Measurements from ENCODE around the gene ADGRE3.
"Not testable (repeated sequence)": the region's sequence is repeated elsewhere in the genome, so short reads cannot be mapped to it uniquely, and the experiment has no call there.

Gene ADGRE3

DNA sequence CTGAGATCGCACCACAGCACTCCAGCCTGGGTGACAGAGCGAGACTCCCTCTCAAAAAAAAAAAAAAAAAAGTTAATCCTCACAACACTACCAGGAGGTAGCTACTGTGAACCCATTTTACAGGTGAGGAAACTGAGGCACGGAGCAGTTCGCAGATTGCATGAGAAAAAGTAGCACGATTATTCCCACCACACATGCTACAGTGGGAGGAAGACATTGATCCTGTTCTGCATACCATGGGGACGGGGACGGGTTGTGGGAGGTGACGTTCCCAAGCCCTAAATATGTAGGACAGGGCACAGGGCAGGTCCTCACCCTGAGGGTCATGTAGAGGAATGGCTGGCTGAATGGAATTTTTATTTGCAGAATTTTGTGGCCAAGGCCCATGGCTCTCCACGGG lies 68.0 kb downstream of the ADGRE3 start:
- no peak overlapping the region for H3K4me3 ChIP-seq (ENCODE audit: control insufficient read depth, low read depth, low read length)
- TF ChIP-seq, protein P1, sequence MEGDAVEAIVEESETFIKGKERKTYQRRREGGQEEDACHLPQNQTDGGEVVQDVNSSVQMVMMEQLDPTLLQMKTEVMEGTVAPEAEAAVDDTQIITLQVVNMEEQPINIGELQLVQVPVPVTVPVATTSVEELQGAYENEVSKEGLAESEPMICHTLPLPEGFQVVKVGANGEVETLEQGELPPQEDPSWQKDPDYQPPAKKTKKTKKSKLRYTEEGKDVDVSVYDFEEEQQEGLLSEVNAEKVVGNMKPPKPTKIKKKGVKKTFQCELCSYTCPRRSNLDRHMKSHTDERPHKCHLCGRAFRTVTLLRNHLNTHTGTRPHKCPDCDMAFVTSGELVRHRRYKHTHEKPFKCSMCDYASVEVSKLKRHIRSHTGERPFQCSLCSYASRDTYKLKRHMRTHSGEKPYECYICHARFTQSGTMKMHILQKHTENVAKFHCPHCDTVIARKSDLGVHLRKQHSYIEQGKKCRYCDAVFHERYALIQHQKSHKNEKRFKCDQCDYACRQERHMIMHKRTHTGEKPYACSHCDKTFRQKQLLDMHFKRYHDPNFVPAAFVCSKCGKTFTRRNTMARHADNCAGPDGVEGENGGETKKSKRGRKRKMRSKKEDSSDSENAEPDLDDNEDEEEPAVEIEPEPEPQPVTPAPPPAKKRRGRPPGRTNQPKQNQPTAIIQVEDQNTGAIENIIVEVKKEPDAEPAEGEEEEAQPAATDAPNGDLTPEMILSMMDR (conservative IDR thresholded peaks at IDR 0.05; ENCODE audit: control insufficient read depth, insufficient read depth, low read depth, low read length), result no peak

GRCh38 chr19:14603990-14604387 lies 70.7 kb downstream of the ADGRE3 start:
- DNase-seq (ENCODE audit: low read depth), result no peak
- TF ChIP-seq, protein P1 (conservative IDR thresholded peaks at IDR 0.05; ENCODE audit: control insufficient read depth, insufficient read depth, low read depth, low read length), result no peak
- H3K4me3 ChIP-seq (ENCODE audit: control insufficient read depth, low read depth, low read length), result no peak overlapping the region

More for the DNA sequence above, 68.0 kb downstream of the ADGRE3 start:
- no peak for DNase-seq (ENCODE audit: low read depth)

GRCh38 chr19:14599548-14600147 lies 75.0 kb downstream of the ADGRE3 start:
- H3K4me3 ChIP-seq (ENCODE audit: control insufficient read depth, low read depth, low read length), result no peak overlapping the region
- no peak for DNase-seq (ENCODE audit: low read depth)
- TF ChIP-seq, protein P1 (conservative IDR thresholded peaks at IDR 0.05; ENCODE audit: control insufficient read depth, insufficient read depth, low read depth, low read length), result no peak

GRCh38 chr19:14595558-14595957 lies 79.1 kb downstream of the ADGRE3 start:
- H3K4me3 ChIP-seq (ENCODE audit: control insufficient read depth, low read depth, low read length), result no peak overlapping the region
- TF ChIP-seq, protein P1 (conservative IDR thresholded peaks at IDR 0.05; ENCODE audit: control insufficient read depth, insufficient read depth, low read depth, low read length), result no peak
- no peak for DNase-seq (ENCODE audit: low read depth)

- H3K4me3 ChIP-seq (ENCODE audit: control insufficient read depth, low read depth, low read length), result not testable (repeated sequence)
- DNase-seq (ENCODE audit: low read depth), result peak; percentile 38
Observed at GRCh38 chr19:14589433-14589832, 85.2 kb downstream of the ADGRE3 start.

- H3K4me3 ChIP-seq (ENCODE audit: control insufficient read depth, low read depth, low read length), result not testable (repeated sequence)
- DNase-seq (ENCODE audit: low read depth), result peak; percentile 80
Observed at GRCh38 chr19:14585187-14585586, 89.5 kb downstream of the ADGRE3 start.

DNA sequence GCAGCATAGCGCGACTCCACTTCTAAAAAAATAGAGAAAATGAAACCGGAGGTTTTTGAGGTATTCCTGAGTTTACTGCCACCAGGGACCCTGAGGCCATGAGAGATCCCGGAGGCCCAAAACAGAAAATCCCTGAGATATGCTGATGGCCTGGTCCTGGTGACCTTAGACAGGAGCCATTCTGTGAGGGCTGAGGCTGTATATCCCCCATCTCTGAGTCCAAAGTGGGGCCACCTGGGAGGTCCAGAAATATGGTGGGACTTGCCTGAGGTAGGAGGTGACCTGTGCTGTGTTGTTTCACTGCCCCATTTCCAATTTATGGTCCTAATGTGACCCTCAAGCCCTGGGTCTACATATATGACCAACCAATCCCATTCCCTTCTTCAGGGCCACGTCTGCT lies 90.3 kb downstream of the ADGRE3 start:
- not testable (repeated sequence) for DNase-seq (ENCODE audit: low read depth); H3K4me3 ChIP-seq (ENCODE audit: control insufficient read depth, low read depth, low read length)

- no peak within 1 kb of the TSS for H3K4me3 ChIP-seq (ENCODE audit: control insufficient read depth, low read depth, low read length)
- TF ChIP-seq, protein P1 (conservative IDR thresholded peaks at IDR 0.05; ENCODE audit: control insufficient read depth, insufficient read depth, low read depth, low read length), result no peak
- no peak for DNase-seq (ENCODE audit: low read depth)
Observed at GRCh38 chr19:14582894-14583340, 91.7 kb downstream of the ADGRE3 start, which contains the start of gene CLEC17A. CLEC17A (plus strand) TSS chr19:14583084; CDS start chr19:14583161, 77 bp downstream.
